Measurements from ENCODE around the gene TRAFD1.
A peak's percentile ranks its signal among the peaks of the same experiment; 100 is the strongest.

Gene TRAFD1

GRCh38 chr12:112178796-112179195, 53.4 kb downstream of the TRAFD1 start:
- DNase-seq, result no peak

GRCh38 chr12:112179341-112179740, 54.0 kb downstream of the TRAFD1 start:
- no peak for DNase-seq

- no peak for DNase-seq
These were observed 54.6 kb downstream of the TRAFD1 start for GRCh38 chr12:112179916-112180315.

- no peak for DNase-seq
These were observed 55.1 kb downstream of the TRAFD1 start for GRCh38 chr12:112180422-112180821.

GRCh38 chr12:112182499-112182898, 57.1 kb downstream of the TRAFD1 start:
- no peak for DNase-seq

- DNase-seq, result peak; percentile 40 to 57
These were observed 58.0 kb downstream of the TRAFD1 start for GRCh38 chr12:112183141-112184021.

GRCh38 chr12:112184056-112184887, 58.9 kb downstream of the TRAFD1 start:
- DNase-seq, result no peak

GRCh38 chr12:112185093-112185923, 59.9 kb downstream of the TRAFD1 start:
- no peak for DNase-seq

- no peak for DNase-seq
These were observed 62.9 kb downstream of the TRAFD1 start for GRCh38 chr12:112188130-112188830.

- no peak for DNase-seq
These were observed 65.1 kb downstream of the TRAFD1 start for GRCh38 chr12:112190231-112191025.

GRCh38 chr12:112191201-112191600, 65.8 kb downstream of the TRAFD1 start:
- no peak for DNase-seq

- DNase-seq, result no peak
These were observed 66.5 kb downstream of the TRAFD1 start for GRCh38 chr12:112191840-112192321.

GRCh38 chr12:112192475-112192874, 67.1 kb downstream of the TRAFD1 start:
- no peak for DNase-seq

- DNase-seq, result no peak
These were observed 69.4 kb downstream of the TRAFD1 start for GRCh38 chr12:112194601-112195247.

- DNase-seq, result no peak
These were observed 71.0 kb downstream of the TRAFD1 start for GRCh38 chr12:112196196-112196875.

GRCh38 chr12:112198120-112198733, 72.9 kb downstream of the TRAFD1 start:
- DNase-seq, result peak; percentile 56 to 68

- no peak for DNase-seq
These were observed 73.8 kb downstream of the TRAFD1 start for GRCh38 chr12:112199136-112199535.
